Measurements from ENCODE around the gene SPA17. TPM values are rescaled to one million over a fixed set of nuclear protein-coding genes. Genes with fewer than 3 reads are reported as not detected.
A peak's percentile ranks its signal among the peaks of the same experiment; 100 is the strongest.

The SPA17 gene
- total RNA-seq, 1 donor from 2014 or later, result 6.2 TPM

DNA sequence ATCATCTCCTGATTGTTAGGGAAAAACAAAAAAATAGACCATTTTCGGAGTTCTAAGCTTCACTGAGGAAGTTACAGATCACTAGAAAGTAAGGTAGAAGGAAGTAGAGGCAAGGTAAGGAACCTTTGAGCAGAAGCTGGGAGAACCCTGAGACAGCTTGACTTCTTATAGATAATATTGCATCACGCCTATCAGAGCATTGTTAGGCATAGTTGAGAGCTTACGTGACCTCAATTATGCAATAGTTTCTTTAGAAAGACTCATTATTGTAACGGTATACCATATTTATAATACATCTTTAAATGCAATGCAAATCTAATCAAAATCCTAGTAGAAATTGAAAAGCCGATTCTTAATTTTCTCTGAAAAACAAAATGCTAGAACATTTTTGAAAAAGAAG, 46.2 kb upstream of the SPA17 start:
- no peak for FAIRE-seq
- Histone ChIP-seq H3K79me2 (ENCODE audit: insufficient read depth, low read length) (peaks cover 49% of the 10 kb centered on the region), H3K27me3 (ENCODE audit: insufficient read depth, low read length) (no peaks in the 10 kb centered on the region), H2AFZ (ENCODE audit: low read depth, low read length) (no peak overlapping the region), H3K9ac (ENCODE audit: low read length) (no peak overlapping the region), H3K9me3 (ENCODE audit: insufficient read depth, low read depth, low read length) (no peaks in the 10 kb centered on the region), H3K4me3 (ENCODE audit: insufficient read depth, low read depth, low read length) (no peak overlapping the region), H4K20me1 (ENCODE audit: insufficient read depth, low read length) (peaks cover 51% of the 10 kb centered on the region), H3K4me2 (ENCODE audit: low read length) (no peak overlapping the region), H3K36me3 (ENCODE audit: insufficient read depth, low read length) (peaks cover 40% of the 10 kb centered on the region), H3K27ac (ENCODE audit: low read depth, low read length) (no peak overlapping the region), H3K4me1 (ENCODE audit: insufficient read depth, low read length) (peaks cover 11% of the 10 kb centered on the region)
- Mint-ChIP-seq H3K27ac (ENCODE audit: unreplicated experiment) (no peak overlapping the region), H3K4me1 (ENCODE audit: low read depth, unreplicated experiment) (peaks cover 4% of the 10 kb centered on the region), H3K4me3 (ENCODE audit: unreplicated experiment) (no peak overlapping the region), H3K27me3 (ENCODE audit: low read depth, unreplicated experiment) (no peaks in the 10 kb centered on the region), H3K36me3 (ENCODE audit: low read depth, unreplicated experiment) (peaks cover 14% of the 10 kb centered on the region), H3K9me3 (ENCODE audit: unreplicated experiment) (no peaks in the 10 kb centered on the region)
- DNase-seq (ENCODE audit: low read depth), result no peak
- no peak for TF ChIP-seq EZH2 (IDR thresholded peaks at IDR 0.05; ENCODE audit: insufficient read depth, low read length)
- TF ChIP-seq, protein P1, sequence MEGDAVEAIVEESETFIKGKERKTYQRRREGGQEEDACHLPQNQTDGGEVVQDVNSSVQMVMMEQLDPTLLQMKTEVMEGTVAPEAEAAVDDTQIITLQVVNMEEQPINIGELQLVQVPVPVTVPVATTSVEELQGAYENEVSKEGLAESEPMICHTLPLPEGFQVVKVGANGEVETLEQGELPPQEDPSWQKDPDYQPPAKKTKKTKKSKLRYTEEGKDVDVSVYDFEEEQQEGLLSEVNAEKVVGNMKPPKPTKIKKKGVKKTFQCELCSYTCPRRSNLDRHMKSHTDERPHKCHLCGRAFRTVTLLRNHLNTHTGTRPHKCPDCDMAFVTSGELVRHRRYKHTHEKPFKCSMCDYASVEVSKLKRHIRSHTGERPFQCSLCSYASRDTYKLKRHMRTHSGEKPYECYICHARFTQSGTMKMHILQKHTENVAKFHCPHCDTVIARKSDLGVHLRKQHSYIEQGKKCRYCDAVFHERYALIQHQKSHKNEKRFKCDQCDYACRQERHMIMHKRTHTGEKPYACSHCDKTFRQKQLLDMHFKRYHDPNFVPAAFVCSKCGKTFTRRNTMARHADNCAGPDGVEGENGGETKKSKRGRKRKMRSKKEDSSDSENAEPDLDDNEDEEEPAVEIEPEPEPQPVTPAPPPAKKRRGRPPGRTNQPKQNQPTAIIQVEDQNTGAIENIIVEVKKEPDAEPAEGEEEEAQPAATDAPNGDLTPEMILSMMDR (IDR thresholded peaks at IDR 0.05; ENCODE audit: insufficient read depth, low read depth, low read length), result no peak

DNA sequence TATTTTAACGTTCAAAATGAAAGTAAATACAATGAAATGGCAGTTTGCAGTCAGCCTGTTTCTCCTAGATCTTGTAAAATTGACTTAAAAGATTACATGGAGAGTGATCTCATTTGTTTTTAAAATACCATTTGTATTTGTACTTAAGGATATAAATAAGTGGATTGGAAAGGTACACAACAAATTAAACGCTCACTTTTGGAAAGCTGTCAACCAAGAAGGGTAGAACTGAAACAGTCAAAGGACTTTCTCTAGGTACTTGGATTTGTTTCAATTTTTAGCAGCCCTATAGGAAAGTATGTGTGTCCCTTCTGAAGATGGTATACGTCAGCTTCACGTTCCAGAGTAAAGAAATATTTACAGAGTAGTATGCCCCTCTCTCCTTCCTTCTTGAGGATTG, 43.7 kb upstream of the SPA17 start:
- H3K27me3 ChIP-seq (ENCODE audit: insufficient read depth, low read length), result no peaks in the 10 kb centered on the region
- FAIRE-seq (no peak), DNase-seq (ENCODE audit: low read depth) (no peak)
- no peaks in the 10 kb centered on the region for H3K9me3 Mint-ChIP-seq (ENCODE audit: unreplicated experiment)
- no peak overlapping the region for H3K4me3 Mint-ChIP-seq (ENCODE audit: unreplicated experiment)
- no peak overlapping the region for H3K27ac Mint-ChIP-seq (ENCODE audit: unreplicated experiment)
- H3K9me3 ChIP-seq (ENCODE audit: insufficient read depth, low read depth, low read length), result no peaks in the 10 kb centered on the region
- H3K27ac ChIP-seq (ENCODE audit: low read depth, low read length), result no peak overlapping the region
- H2AFZ ChIP-seq (ENCODE audit: low read depth, low read length), result no peak overlapping the region
- no peaks in the 10 kb centered on the region for H3K4me1 ChIP-seq (ENCODE audit: insufficient read depth, low read length)
- no peak overlapping the region for H3K4me3 ChIP-seq (ENCODE audit: insufficient read depth, low read depth, low read length)
- H3K36me3 Mint-ChIP-seq (ENCODE audit: low read depth, unreplicated experiment), result peaks cover 14% of the 10 kb centered on the region
- peaks cover 4% of the 10 kb centered on the region for H3K4me1 Mint-ChIP-seq (ENCODE audit: low read depth, unreplicated experiment)
- H3K9ac ChIP-seq (ENCODE audit: low read length), result no peak overlapping the region
- peaks cover 41% of the 10 kb centered on the region for H4K20me1 ChIP-seq (ENCODE audit: insufficient read depth, low read length)
- H3K36me3 ChIP-seq (ENCODE audit: insufficient read depth, low read length), result peaks cover 50% of the 10 kb centered on the region
- TF ChIP-seq EZH2 (IDR thresholded peaks at IDR 0.05; ENCODE audit: insufficient read depth, low read length), result no peak
- TF ChIP-seq, protein P1 (IDR thresholded peaks at IDR 0.05; ENCODE audit: insufficient read depth, low read depth, low read length), result no peak
- no peaks in the 10 kb centered on the region for H3K27me3 Mint-ChIP-seq (ENCODE audit: low read depth, unreplicated experiment)
- H3K79me2 ChIP-seq (ENCODE audit: insufficient read depth, low read length), result peaks cover 26% of the 10 kb centered on the region
- no peak overlapping the region for H3K4me2 ChIP-seq (ENCODE audit: low read length)

DNA sequence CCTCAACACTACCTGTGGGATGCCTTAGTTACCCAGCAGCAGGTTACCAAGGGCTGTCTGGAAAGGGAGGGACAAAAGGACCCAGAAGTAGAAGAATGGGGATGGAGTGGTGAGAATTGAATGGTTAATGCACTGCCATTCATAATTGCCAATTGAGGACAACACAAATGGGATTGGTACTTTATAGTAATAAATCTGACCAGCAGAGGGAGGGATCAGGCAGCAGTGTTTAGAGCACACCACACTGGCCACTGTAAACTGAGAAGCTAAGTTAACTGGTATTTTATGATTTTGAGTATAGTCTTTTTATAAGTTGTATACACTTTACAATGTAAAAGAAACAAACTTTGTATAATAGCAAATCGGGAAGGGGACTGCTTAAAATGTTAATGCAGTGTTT, 40.3 kb upstream of the SPA17 start:
- no peaks in the 10 kb centered on the region for H3K9me3 ChIP-seq (ENCODE audit: insufficient read depth, low read depth, low read length)
- Mint-ChIP-seq H3K27me3 (ENCODE audit: low read depth, unreplicated experiment) (no peaks in the 10 kb centered on the region), H3K4me3 (ENCODE audit: unreplicated experiment) (no peak overlapping the region), H3K4me1 (ENCODE audit: low read depth, unreplicated experiment) (no peaks in the 10 kb centered on the region), H3K36me3 (ENCODE audit: low read depth, unreplicated experiment) (peaks cover 10% of the 10 kb centered on the region), H3K27ac (ENCODE audit: unreplicated experiment) (no peak overlapping the region), H3K9me3 (ENCODE audit: unreplicated experiment) (no peaks in the 10 kb centered on the region)
- H3K4me1 ChIP-seq (ENCODE audit: insufficient read depth, low read length), result no peaks in the 10 kb centered on the region
- H3K9ac ChIP-seq (ENCODE audit: low read length), result no peak overlapping the region
- H3K27me3 ChIP-seq (ENCODE audit: insufficient read depth, low read length), result no peaks in the 10 kb centered on the region
- H2AFZ ChIP-seq (ENCODE audit: low read depth, low read length), result no peak overlapping the region
- DNase-seq (ENCODE audit: low read depth) (no peak), FAIRE-seq (peak; percentile 20)
- no peak overlapping the region for H3K4me2 ChIP-seq (ENCODE audit: low read length)
- peaks cover 45% of the 10 kb centered on the region for H3K36me3 ChIP-seq (ENCODE audit: insufficient read depth, low read length)
- H3K4me3 ChIP-seq (ENCODE audit: insufficient read depth, low read depth, low read length), result no peak overlapping the region
- TF ChIP-seq, protein P1 (IDR thresholded peaks at IDR 0.05; ENCODE audit: insufficient read depth, low read depth, low read length), result peak; percentile 42
- TF ChIP-seq EZH2 (IDR thresholded peaks at IDR 0.05; ENCODE audit: insufficient read depth, low read length), result no peak
- H4K20me1 ChIP-seq (ENCODE audit: insufficient read depth, low read length), result peaks cover 18% of the 10 kb centered on the region
- no peaks in the 10 kb centered on the region for H3K79me2 ChIP-seq (ENCODE audit: insufficient read depth, low read length)
- no peak overlapping the region for H3K27ac ChIP-seq (ENCODE audit: low read depth, low read length)

All from astrocyte (in vitro differentiated cells and primary cell).